Measurements from ENCODE around the gene ARHGAP33. TPM values are rescaled to one million over a fixed set of nuclear protein-coding genes. Genes with fewer than 3 reads are reported as not detected.

ARHGAP33 gene
- total RNA-seq, 2 donors from 2014 or later: 16.4 to 20.5 TPM

- ATAC-seq: no peak
- H3K4me1 Mint-ChIP-seq: peaks cover 10% of the 10 kb centered on the region
- H3K4me3 Mint-ChIP-seq: no peak overlapping the region
- DNase-seq: no peak
- H3K27ac Mint-ChIP-seq: peak overlapping the region; percentile 67
- H3K27me3 Mint-ChIP-seq: no peaks in the 10 kb centered on the region
- H3K9me3 ChIP-seq (ENCODE audit: control insufficient read depth, low read length, poor library complexity, severe bottlenecking): no peaks in the 10 kb centered on the region
- H3K36me3 Mint-ChIP-seq (ENCODE audit: low read depth): peaks cover 3% of the 10 kb centered on the region
Measured at GRCh38 chr19:35783469-35784434, 8.4 kb downstream of the ARHGAP33 start.

- Mint-ChIP-seq H3K36me3 (ENCODE audit: low read depth) (peaks cover 3% of the 10 kb centered on the region), H3K4me3 (no peak overlapping the region), H3K27me3 (no peaks in the 10 kb centered on the region), H3K4me1 (peaks cover 8% of the 10 kb centered on the region), H3K27ac (no peak overlapping the region)
- ATAC-seq (no peak), DNase-seq (no peak)
- H3K9me3 ChIP-seq (ENCODE audit: control insufficient read depth, low read length, poor library complexity, severe bottlenecking): no peaks in the 10 kb centered on the region
Measured at GRCh38 chr19:35784503-35785338, 9.4 kb downstream of the ARHGAP33 start.

- ATAC-seq (no peak), DNase-seq (no peak)
- peaks cover 8% of the 10 kb centered on the region for H3K4me1 Mint-ChIP-seq
- H3K4me3 Mint-ChIP-seq: no peak overlapping the region
- peaks cover 3% of the 10 kb centered on the region for H3K36me3 Mint-ChIP-seq (ENCODE audit: low read depth)
- no peaks in the 10 kb centered on the region for H3K27me3 Mint-ChIP-seq
- H3K27ac Mint-ChIP-seq: no peak overlapping the region
- H3K9me3 ChIP-seq (ENCODE audit: control insufficient read depth, low read length, poor library complexity, severe bottlenecking): no peaks in the 10 kb centered on the region
Measured at GRCh38 chr19:35785339-35785627, 9.9 kb downstream of the ARHGAP33 start.

GRCh38 chr19:35786299-35787160, 11.2 kb downstream of the ARHGAP33 start:
- ATAC-seq (no peak), DNase-seq (no peak)
- H3K27me3 Mint-ChIP-seq: no peaks in the 10 kb centered on the region
- H3K4me3 Mint-ChIP-seq: no peak overlapping the region
- no peaks in the 10 kb centered on the region for H3K9me3 ChIP-seq (ENCODE audit: control insufficient read depth, low read length, poor library complexity, severe bottlenecking)
- H3K36me3 Mint-ChIP-seq (ENCODE audit: low read depth): no peaks in the 10 kb centered on the region
- peaks cover 6% of the 10 kb centered on the region for H3K4me1 Mint-ChIP-seq
- no peak overlapping the region for H3K27ac Mint-ChIP-seq

GRCh38 chr19:35787227-35787799, 11.9 kb downstream of the ARHGAP33 start:
- Mint-ChIP-seq H3K4me3 (no peak overlapping the region), H3K4me1 (peaks cover 6% of the 10 kb centered on the region), H3K36me3 (ENCODE audit: low read depth) (no peaks in the 10 kb centered on the region), H3K27me3 (peaks cover 2% of the 10 kb centered on the region), H3K27ac (no peak overlapping the region)
- ATAC-seq (no peak), DNase-seq (no peak)
- H3K9me3 ChIP-seq (ENCODE audit: control insufficient read depth, low read length, poor library complexity, severe bottlenecking): no peaks in the 10 kb centered on the region

- H3K4me3 Mint-ChIP-seq: no peak overlapping the region
- H3K36me3 Mint-ChIP-seq (ENCODE audit: low read depth): no peaks in the 10 kb centered on the region
- no peak overlapping the region for H3K27ac Mint-ChIP-seq
- DNase-seq (no peak), ATAC-seq (no peak)
- peaks cover 2% of the 10 kb centered on the region for H3K4me1 Mint-ChIP-seq
- peaks cover 6% of the 10 kb centered on the region for H3K27me3 Mint-ChIP-seq
- H3K9me3 ChIP-seq (ENCODE audit: control insufficient read depth, low read length, poor library complexity, severe bottlenecking): no peaks in the 10 kb centered on the region
Measured at GRCh38 chr19:35788205-35788960, 13.0 kb downstream of the ARHGAP33 start.

GRCh38 chr19:35789195-35789977, 14.0 kb downstream of the ARHGAP33 start:
- H3K4me3 Mint-ChIP-seq: no peak overlapping the region
- peaks cover 12% of the 10 kb centered on the region for H3K27me3 Mint-ChIP-seq
- ATAC-seq: no peak
- H3K27ac Mint-ChIP-seq: no peak overlapping the region
- DNase-seq: no peak
- peaks cover 2% of the 10 kb centered on the region for H3K4me1 Mint-ChIP-seq
- H3K36me3 Mint-ChIP-seq (ENCODE audit: low read depth): no peaks in the 10 kb centered on the region
- no peaks in the 10 kb centered on the region for H3K9me3 ChIP-seq (ENCODE audit: control insufficient read depth, low read length, poor library complexity, severe bottlenecking)

GRCh38 chr19:35789978-35790944, 14.9 kb downstream of the ARHGAP33 start:
- Mint-ChIP-seq H3K4me3 (no peak overlapping the region), H3K27ac (no peak overlapping the region), H3K36me3 (ENCODE audit: low read depth) (no peaks in the 10 kb centered on the region), H3K27me3 (peaks cover 12% of the 10 kb centered on the region), H3K4me1 (peaks cover 2% of the 10 kb centered on the region)
- ATAC-seq (no peak), DNase-seq (no peak)
- no peaks in the 10 kb centered on the region for H3K9me3 ChIP-seq (ENCODE audit: control insufficient read depth, low read length, poor library complexity, severe bottlenecking)

GRCh38 chr19:35790981-35791813, 15.8 kb downstream of the ARHGAP33 start:
- DNase-seq: no peak
- Mint-ChIP-seq H3K27ac (no peak overlapping the region), H3K4me1 (peaks cover 2% of the 10 kb centered on the region), H3K4me3 (no peak overlapping the region), H3K27me3 (peaks cover 16% of the 10 kb centered on the region), H3K36me3 (ENCODE audit: low read depth) (no peaks in the 10 kb centered on the region)
- ATAC-seq: no peak
- H3K9me3 ChIP-seq (ENCODE audit: control insufficient read depth, low read length, poor library complexity, severe bottlenecking): no peaks in the 10 kb centered on the region

- Mint-ChIP-seq H3K36me3 (ENCODE audit: low read depth) (no peaks in the 10 kb centered on the region), H3K4me1 (peaks cover 3% of the 10 kb centered on the region), H3K4me3 (no peak overlapping the region), H3K27me3 (peaks cover 23% of the 10 kb centered on the region), H3K27ac (no peak overlapping the region)
- no peaks in the 10 kb centered on the region for H3K9me3 ChIP-seq (ENCODE audit: control insufficient read depth, low read length, poor library complexity, severe bottlenecking)
- DNase-seq (no peak), ATAC-seq (no peak)
Measured at GRCh38 chr19:35791814-35792279, 16.5 kb downstream of the ARHGAP33 start.
